GM19324 (cell line): ENCODE measurements around the gene NUP58.

ENCODE experiments used
- ATAC-seq: cut with Tn5 transposase; IDR thresholded peaks from one replicate; pipeline ENCODE4 v1.9.1; 2021; ENCODE audit warnings: mild to moderate bottlenecking, moderate library complexity; ENCODE audit not compliant: unreplicated experiment, low FRiP score

Gene NUP58

GRCh38 chr13:25372284-25373081 lies 71.1 kb downstream of the NUP58 start:
- no peak for ATAC-seq

- ATAC-seq: peak; percentile 46
Observed at GRCh38 chr13:25375727-25376358, 74.4 kb downstream of the NUP58 start.

- no peak for ATAC-seq
Observed at GRCh38 chr13:25377244-25377962, 76.0 kb downstream of the NUP58 start.

GRCh38 chr13:25378528-25378927 lies 77.1 kb downstream of the NUP58 start:
- ATAC-seq: no peak

GRCh38 chr13:25379011-25379410 lies 77.6 kb downstream of the NUP58 start:
- no peak for ATAC-seq

- ATAC-seq: no peak
Observed at GRCh38 chr13:25380082-25380481, 78.7 kb downstream of the NUP58 start.

GRCh38 chr13:25380741-25381324 lies 79.4 kb downstream of the NUP58 start:
- no peak for ATAC-seq

- no peak for ATAC-seq
Observed at GRCh38 chr13:25384758-25385410, 83.5 kb downstream of the NUP58 start.

- no peak for ATAC-seq
Observed at GRCh38 chr13:25391932-25392331, 90.5 kb downstream of the NUP58 start.
